Measurements from ENCODE around the gene ABHD6. TPM values are rescaled to one million over a fixed set of nuclear protein-coding genes. Genes with fewer than 3 reads are reported as not detected.
A peak's percentile ranks its signal among the peaks of the same experiment; 100 is the strongest.

The ABHD6 gene
- polyA plus RNA-seq, 3 donors, result 7.3 to 11.6 (median 9.0) TPM

DNA sequence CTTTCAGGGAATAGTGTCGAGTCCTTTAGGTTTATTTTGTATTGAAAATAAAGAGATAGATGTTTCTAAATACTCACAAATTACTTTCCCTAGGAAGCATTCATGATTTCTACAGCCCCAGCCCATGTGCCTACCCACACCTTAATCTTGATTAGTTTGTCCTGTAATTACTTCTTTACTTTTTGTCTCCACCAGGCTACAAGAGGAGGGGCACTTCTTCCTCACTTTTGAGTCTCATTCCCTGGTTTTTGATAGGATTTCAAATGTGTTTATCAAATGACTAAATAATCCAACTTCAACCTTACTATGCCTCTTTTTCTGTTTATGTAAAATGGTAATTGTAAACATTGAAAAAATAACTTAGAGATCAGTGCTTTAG lies 96.9 kb downstream of the ABHD6 start:
- Histone ChIP-seq H3K27ac (ENCODE audit: low read depth in 1 of 2, low read length in 2 of 2) (peak overlapping the region; percentile 83 to 94), H3K9me3 (replicated peaks in 1 of 2; ENCODE audit: control insufficient read depth in 1 of 2, insufficient read depth in 1 of 2, low read length in 2 of 2) (no peaks in the 10 kb centered on the region), H3K9ac (ENCODE audit: insufficient read depth, low read length, poor library complexity, severe bottlenecking) (peak overlapping the region; percentile 80), H3K36me3 (replicated peaks in 1 of 2; ENCODE audit: control insufficient read depth in 1 of 2, insufficient read depth in 2 of 2, low read length in 2 of 2) (no peaks in the 10 kb centered on the region), H3K4me1 (ENCODE audit: control insufficient read depth in 1 of 2, insufficient read depth in 2 of 2, low read length in 2 of 2) (peaks cover 44% of the 10 kb centered on the region in 2 donors), H3K79me2 (ENCODE audit: insufficient read depth, low read length) (peaks cover 63% of the 10 kb centered on the region), H3K4me2 (replicated peaks; ENCODE audit: extremely low read depth, low read length, poor library complexity, severe bottlenecking) (peak overlapping the region; percentile 80), H2AFZ (ENCODE audit: insufficient read depth, low read depth, low read length, poor library complexity, severe bottlenecking) (peak overlapping the region; percentile 62), H3K4me3 (replicated peaks in 1 of 3; ENCODE audit: low read depth in 2 of 3, low read length in 3 of 3) (peak overlapping the region; percentile 78 to 94 (median 92)), H4K20me1 (ENCODE audit: insufficient read depth, low read length) (peaks cover 5% of the 10 kb centered on the region), H3K27me3 (ENCODE audit: control insufficient read depth in 2 of 2, insufficient read depth in 2 of 2, low read length in 2 of 2) (no peaks in the 10 kb centered on the region)
- H3K4me1 Mint-ChIP-seq, result peaks cover 53% of the 10 kb centered on the region
- WGBS (ENCODE audit: insufficient coverage), result no CpG with 5 or more reads among the region's 1 CpG
- H3K36me3 Mint-ChIP-seq, result peaks cover 8 to 14% of the 10 kb centered on the region in 2 donors
- H3K27ac Mint-ChIP-seq, result peak overlapping the region; percentile 95 to 100 (median 98)
- H3K27me3 Mint-ChIP-seq (ENCODE audit: low read depth in 3 of 3), result peaks cover 0 to 3% (median 2%) of the 10 kb centered on the region in 3 donors
- intact Hi-C loops (cut with micrococcal nuclease), result loop anchor here (2.0 to 10.0 kb wide), 5 partner anchors 22 to 350 kb away; partner anchors contain the start of gene KCTD6 (in 2 of the 2)
- TF ChIP-seq, protein P1, sequence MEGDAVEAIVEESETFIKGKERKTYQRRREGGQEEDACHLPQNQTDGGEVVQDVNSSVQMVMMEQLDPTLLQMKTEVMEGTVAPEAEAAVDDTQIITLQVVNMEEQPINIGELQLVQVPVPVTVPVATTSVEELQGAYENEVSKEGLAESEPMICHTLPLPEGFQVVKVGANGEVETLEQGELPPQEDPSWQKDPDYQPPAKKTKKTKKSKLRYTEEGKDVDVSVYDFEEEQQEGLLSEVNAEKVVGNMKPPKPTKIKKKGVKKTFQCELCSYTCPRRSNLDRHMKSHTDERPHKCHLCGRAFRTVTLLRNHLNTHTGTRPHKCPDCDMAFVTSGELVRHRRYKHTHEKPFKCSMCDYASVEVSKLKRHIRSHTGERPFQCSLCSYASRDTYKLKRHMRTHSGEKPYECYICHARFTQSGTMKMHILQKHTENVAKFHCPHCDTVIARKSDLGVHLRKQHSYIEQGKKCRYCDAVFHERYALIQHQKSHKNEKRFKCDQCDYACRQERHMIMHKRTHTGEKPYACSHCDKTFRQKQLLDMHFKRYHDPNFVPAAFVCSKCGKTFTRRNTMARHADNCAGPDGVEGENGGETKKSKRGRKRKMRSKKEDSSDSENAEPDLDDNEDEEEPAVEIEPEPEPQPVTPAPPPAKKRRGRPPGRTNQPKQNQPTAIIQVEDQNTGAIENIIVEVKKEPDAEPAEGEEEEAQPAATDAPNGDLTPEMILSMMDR (IDR thresholded peaks at IDR 0.05), result no peak
- H3K4me3 Mint-ChIP-seq, result peak overlapping the region; percentile 71 to 100
- no peak for DNase-seq
- H3K9me3 Mint-ChIP-seq, result no peaks in the 10 kb centered on the region

DNA sequence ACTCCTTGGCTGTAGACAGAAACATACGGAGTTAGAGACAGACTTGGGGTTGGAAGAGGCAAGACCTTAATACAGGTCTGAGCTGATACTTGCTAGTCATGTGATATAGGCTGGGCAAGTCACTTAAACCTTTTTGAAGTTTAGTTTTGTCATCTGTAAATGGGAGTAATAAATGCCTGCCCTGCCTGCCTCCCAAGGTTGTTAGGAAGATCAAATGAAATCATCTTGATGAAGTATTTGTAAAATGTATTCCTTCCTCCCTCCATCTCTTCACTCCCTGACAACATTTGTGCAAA lies 98.0 kb downstream of the ABHD6 start:
- Mint-ChIP-seq H3K9me3 (no peaks in the 10 kb centered on the region), H3K4me3 (peak overlapping the region; percentile 67 to 90), H3K36me3 (peaks cover 12 to 17% of the 10 kb centered on the region in 2 donors), H3K27me3 (ENCODE audit: low read depth in 3 of 3) (peaks cover 0 to 3% (median 2%) of the 10 kb centered on the region in 3 donors), H3K27ac (peak overlapping the region; percentile 95 to 100 (median 98)), H3K4me1 (peaks cover 52% of the 10 kb centered on the region)
- TF ChIP-seq, protein P1 (IDR thresholded peaks at IDR 0.05), result no peak
- peak overlapping the region; percentile 80 for H3K4me2 ChIP-seq (replicated peaks; ENCODE audit: extremely low read depth, low read length, poor library complexity, severe bottlenecking)
- peak overlapping the region; percentile 7 to 94 (median 92) for H3K4me3 ChIP-seq (replicated peaks in 1 of 3; ENCODE audit: low read depth in 2 of 3, low read length in 3 of 3)
- peak overlapping the region; percentile 48 for H3K9ac ChIP-seq (ENCODE audit: insufficient read depth, low read length, poor library complexity, severe bottlenecking)
- intact Hi-C loops (cut with micrococcal nuclease), result loop anchor here (2.0 to 10.0 kb wide), 4 partner anchors 21 to 351 kb away; partner anchors contain the start of gene KCTD6 (in 2 of the 2)
- peaks cover 5% of the 10 kb centered on the region for H4K20me1 ChIP-seq (ENCODE audit: insufficient read depth, low read length)
- peaks cover 74% of the 10 kb centered on the region for H3K79me2 ChIP-seq (ENCODE audit: insufficient read depth, low read length)
- DNase-seq, result peak in 1 of 3 donors; percentile 69
- peak overlapping the region; percentile 37 for H2AFZ ChIP-seq (ENCODE audit: insufficient read depth, low read depth, low read length, poor library complexity, severe bottlenecking)
- H3K27ac ChIP-seq (ENCODE audit: low read depth in 1 of 2, low read length in 2 of 2), result peak overlapping the region; percentile 37 to 94
- no peaks in the 10 kb centered on the region for H3K27me3 ChIP-seq (ENCODE audit: control insufficient read depth in 2 of 2, insufficient read depth in 2 of 2, low read length in 2 of 2)
- 14% methylated on average over 1 of the region's 1 CpG for WGBS (ENCODE audit: insufficient coverage)
- H3K36me3 ChIP-seq (replicated peaks in 1 of 2; ENCODE audit: control insufficient read depth in 1 of 2, insufficient read depth in 2 of 2, low read length in 2 of 2), result peaks cover 3 to 7% of the 10 kb centered on the region in 2 donors
- peaks cover 44% of the 10 kb centered on the region in 2 donors for H3K4me1 ChIP-seq (ENCODE audit: control insufficient read depth in 1 of 2, insufficient read depth in 2 of 2, low read length in 2 of 2)
- no peaks in the 10 kb centered on the region for H3K9me3 ChIP-seq (replicated peaks in 1 of 2; ENCODE audit: control insufficient read depth in 1 of 2, insufficient read depth in 1 of 2, low read length in 2 of 2)

All from CD14-positive monocyte (primary cell).